Prostate gland (tissue), 2 donors: ENCODE results near the gene ARMC7. TPM values are rescaled to one million over a fixed set of nuclear protein-coding genes. Genes with fewer than 3 reads are reported as not detected.
A peak's percentile ranks its signal among the peaks of the same experiment; 100 is the strongest.
"Not testable (repeated sequence)": the region's sequence is repeated elsewhere in the genome, so short reads cannot be mapped to it uniquely, and the experiment has no call there.

ENCODE experiments used
- DNase-seq: peaks from one replicate; pipeline ENCODE4 v3.0.0-alpha.2; 2019; ENCODE audit warnings: low spot score
- H3K27ac ChIP-seq, 2 donors: fragments of 200-600 bp; sonication (generic); 2 replicates each; pipeline ENCODE4 v1.5.1; 2017 to 2019
- H3K27me3 ChIP-seq: fragments of 200-600 bp; sonication (generic); replicated peaks from 2 replicates; pipeline ENCODE4 v1.5.1; 2019; ENCODE audit not compliant: insufficient read depth
- H3K36me3 ChIP-seq, 2 donors: fragments of 200-600 bp; sonication (generic); 1 replicate in 1 of 2; 2 replicates in 1 of 2; pipeline versions ENCODE4 v1.5.1 to v1.8.1; 2017 to 2019
- H3K4me1 ChIP-seq: fragments of 200-600 bp; sonication (generic); replicated peaks from 2 replicates; pipeline ENCODE4 v1.5.1; 2019
- H3K4me3 ChIP-seq, 2 donors: fragments of 200-600 bp; sonication (generic); 2 replicates each; pipeline ENCODE4 v1.5.1; 2017 to 2019
- H3K9me3 ChIP-seq: fragments of 200-600 bp; sonication (generic); 2 replicates; pipeline ENCODE4 v1.5.1; 2017
- CTCF ChIP-seq, 4 experiments: fragments of 200-600 bp in 2 of 4; fragments of 450-650 bp in 2 of 4; sonication (generic) in 2 of 4; IDR thresholded peaks; 1 replicate in 3 of 4; 2 replicates in 1 of 4; pipeline ENCODE4 v1.5.1; 2016 to 2019; ENCODE audit warnings: antibody characterized with exemption in 4 of 4, mild to moderate bottlenecking in 2 of 4, moderate library complexity in 2 of 4
- POLR2A ChIP-seq: fragments of 450-650 bp; IDR thresholded peaks from one replicate; pipeline ENCODE4 v1.6.1; 2016; ENCODE audit warnings: antibody characterized with exemption, mild to moderate bottlenecking
- POLR2AphosphoS5 ChIP-seq: sonication (generic); formaldehyde crosslinking; IDR thresholded peaks from one replicate; pipeline ENCODE4 v1.6.1; 2017; ENCODE audit warnings: antibody characterized with exemption
- WGBS: methylation state at CpG from one replicate; pipeline ENCODE4 v1.1.5; 2018; 5-methylcytosine and 5-hydroxymethylcytosine counted together
- intact Hi-C: fragments of 100-400 bp; cut with DNase I; formaldehyde crosslinking; loops from one replicate; pipeline ENCODE4 v1.14.2; 2022
- total RNA-seq, 2 donors: library from RNA; depleted of rRNA; stranded (reverse); fragments of >200 nt; gene quantifications; one replicate each; pipeline ENCODE4 v1.1.0, GENCODE V29; 2016

ARMC7 gene
- total RNA-seq, 2 donors from 2014 or later = 13.6 to 15.1 TPM

GRCh38 chr17:75152523-75152921 lies 42.8 kb downstream of the ARMC7 start:
- H3K4me1 ChIP-seq = peaks cover 7% of the 10 kb centered on the region
- WGBS = 74% methylated on average over 6 of the region's 6 CpGs
- TF ChIP-seq POLR2A = no peak
- no peak for TF ChIP-seq CTCF (IDR thresholded peaks at IDR 0.05)
- no peak for TF ChIP-seq POLR2AphosphoS5
- DNase-seq = no peak
- H3K27ac ChIP-seq = no peak overlapping the region
- H3K27me3 ChIP-seq = no peaks in the 10 kb centered on the region
- H3K36me3 ChIP-seq = no peaks in the 10 kb centered on the region
- H3K9me3 ChIP-seq = no peaks in the 10 kb centered on the region
- H3K4me3 ChIP-seq = peak overlapping the region in 1 of 2 donors; percentile 85
- intact Hi-C loops = no loop called here

- peak overlapping the region; percentile 43 to 75 for H3K27ac ChIP-seq
- intact Hi-C loops = no loop called here
Observed at GRCh38 chr17:75152922-75153779, 43.4 kb downstream of the ARMC7 start.

GRCh38 chr17:75153780-75154194 lies 44.0 kb downstream of the ARMC7 start:
- Histone ChIP-seq H3K4me1 (peaks cover 7% of the 10 kb centered on the region), H3K27ac (peak overlapping the region; percentile 43 to 75), H3K4me3 (peak overlapping the region; percentile 85), H3K36me3 (no peaks in the 10 kb centered on the region), H3K27me3 (no peaks in the 10 kb centered on the region), H3K9me3 (no peaks in the 10 kb centered on the region)
- intact Hi-C loops = no loop called here
- 2% methylated on average over 31 of the region's 35 CpGs for WGBS
- TF ChIP-seq POLR2A = no peak
- TF ChIP-seq POLR2AphosphoS5 = no peak
- DNase-seq = no peak

More at GRCh38 chr17:75152922-75153779, 43.4 kb downstream of the ARMC7 start:
- Histone ChIP-seq H3K4me1 (peaks cover 7% of the 10 kb centered on the region), H3K4me3 (peak overlapping the region; percentile 85), H3K27me3 (no peaks in the 10 kb centered on the region), H3K9me3 (no peaks in the 10 kb centered on the region), H3K36me3 (no peaks in the 10 kb centered on the region)
- TF ChIP-seq CTCF (IDR thresholded peaks at IDR 0.05) (no peak), POLR2AphosphoS5 (peak; percentile 14)
- peak; percentile 26 for DNase-seq
- 5% methylated on average over 28 of the region's 28 CpGs for WGBS

DNA sequence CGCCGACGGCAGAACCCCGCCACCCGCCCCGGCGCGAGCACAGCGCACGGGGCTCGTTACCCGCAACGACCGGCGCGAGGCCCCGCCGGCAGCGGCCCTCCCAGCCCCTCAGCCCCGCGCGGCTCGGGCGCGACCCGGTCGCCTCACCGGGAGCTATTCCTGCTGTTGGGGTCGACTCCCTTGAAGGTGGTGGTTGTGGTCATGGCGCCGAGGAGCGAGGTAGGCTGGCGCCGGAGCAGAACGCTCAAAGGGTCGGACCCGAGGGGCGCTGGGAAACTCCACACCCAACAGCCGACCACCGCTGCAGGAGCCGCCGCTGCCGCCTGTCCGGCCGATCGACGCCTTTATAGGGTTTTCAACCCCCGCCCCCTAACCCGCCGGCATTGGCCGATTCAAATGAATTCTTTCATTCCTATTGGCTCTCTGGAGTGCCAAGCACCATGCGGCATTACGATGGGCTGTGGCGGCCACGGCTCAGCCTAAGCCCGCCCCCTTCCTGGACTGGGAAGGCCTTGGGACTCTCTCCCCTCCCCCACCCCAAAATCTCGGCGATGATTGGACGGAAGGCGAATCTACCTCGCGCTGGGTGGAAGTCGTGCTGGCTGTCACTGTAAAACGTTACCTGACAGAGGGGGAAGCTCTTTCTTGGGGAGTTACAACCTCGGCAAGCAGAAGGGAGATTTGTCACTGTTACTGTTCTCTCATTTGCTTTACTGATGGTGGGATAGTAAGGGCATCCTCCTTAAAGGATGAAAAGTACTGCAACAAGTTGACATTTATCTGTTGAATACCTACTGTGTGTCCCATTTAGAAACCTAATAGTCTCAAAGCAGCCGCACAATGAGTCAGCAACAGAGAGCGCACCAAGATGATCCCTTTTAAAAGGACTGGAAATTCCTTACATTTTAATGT lies 44.7 kb downstream of the ARMC7 start, which contains the start of gene JPT1:
Gene JPT1 (minus strand): TSS at position 318 of the 912 bp plus-strand sequence. CDS start 115 bp downstream, at position 203.
- Histone ChIP-seq H3K9me3 (no peaks in the 10 kb centered on the region), H3K27me3 (no peaks in the 10 kb centered on the region), H3K4me1 (peaks cover 7% of the 10 kb centered on the region), H3K27ac (peak within 1 kb of the TSS; percentile 43 to 75), H3K4me3 (peak within 1 kb of the TSS; percentile 85), H3K36me3 (no peaks in the 10 kb centered on the region)
- 1% methylated on average over 67 of the region's 67 CpGs for WGBS
- DNase-seq = peak; percentile 98
- TF ChIP-seq POLR2A = peak; percentile 99
- TF ChIP-seq CTCF (IDR thresholded peaks at IDR 0.05) = peak in 1 of 4 experiments; percentile 14
- TF ChIP-seq POLR2AphosphoS5 = peak; percentile 97
- intact Hi-C loops = no loop called here

DNA sequence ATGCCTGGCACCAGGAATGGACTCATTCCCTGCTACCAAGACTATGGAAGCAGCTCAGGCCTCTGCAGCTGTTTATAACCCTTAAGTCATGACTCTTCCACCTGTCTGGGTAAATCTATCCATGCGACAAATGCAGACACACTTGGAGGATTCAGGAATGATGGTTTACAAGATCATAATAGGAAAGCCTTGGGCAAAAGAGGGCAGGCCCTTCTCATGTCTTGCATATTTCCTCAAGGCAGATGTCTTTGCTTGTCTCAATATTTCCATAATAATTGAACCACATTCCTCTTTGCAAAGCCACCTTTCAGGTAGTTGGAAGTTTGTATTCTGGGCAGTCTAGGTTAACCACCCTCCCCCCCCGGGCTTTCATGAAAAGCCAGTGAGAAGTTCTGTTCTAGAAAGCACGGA lies 45.4 kb downstream of the ARMC7 start:
- intact Hi-C loops = no loop called here
- Histone ChIP-seq H3K4me1 (peaks cover 7% of the 10 kb centered on the region), H3K36me3 (no peaks in the 10 kb centered on the region), H3K27me3 (no peaks in the 10 kb centered on the region), H3K4me3 (no peak overlapping the region), H3K9me3 (no peaks in the 10 kb centered on the region), H3K27ac (no peak overlapping the region)
- no peak for DNase-seq
- TF ChIP-seq CTCF (IDR thresholded peaks at IDR 0.05) = no peak
- no peak for TF ChIP-seq POLR2A
- no peak for TF ChIP-seq POLR2AphosphoS5
- 76% methylated on average over 3 of the region's 3 CpGs for WGBS

DNA sequence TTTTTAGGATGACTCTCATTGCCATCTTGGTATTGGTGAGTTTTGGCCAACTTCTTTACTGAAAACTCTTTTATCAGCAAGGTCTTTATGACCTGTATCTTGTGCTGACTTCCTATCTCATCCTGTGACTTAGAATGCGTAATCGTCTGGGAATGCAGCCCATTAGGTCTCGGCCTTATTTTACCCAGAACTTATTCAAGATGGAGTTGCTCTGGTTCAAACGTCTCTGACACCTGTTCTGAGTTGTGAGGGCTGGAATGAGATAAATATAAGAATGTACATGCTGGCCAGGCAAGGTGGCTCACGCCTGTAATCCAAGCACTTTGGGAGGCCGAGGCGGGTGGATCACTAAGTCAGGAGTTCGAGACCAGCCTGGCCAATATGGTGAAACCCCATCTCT lies 48.7 kb downstream of the ARMC7 start:
- H3K27ac ChIP-seq, intact Hi-C loops, H3K27me3 ChIP-seq, H3K4me1 ChIP-seq, H3K9me3 ChIP-seq, H3K36me3 ChIP-seq, H3K4me3 ChIP-seq, DNase-seq: not testable (repeated sequence)
- WGBS = 92% methylated on average over 8 of the region's 8 CpGs
